HEK293T (cell line): ENCODE measurements around the gene DNAJC7.

Experiments
- BHLHE40 ChIP-seq: fragments of 450-650 bp; IDR thresholded peaks from 2 replicates; pipeline ENCODE4 v1.6.1; 2016; ENCODE audit warnings: mild to moderate bottlenecking, moderate library complexity, borderline replicate concordance
- CTBP1 ChIP-seq: fragments of 450-650 bp; IDR thresholded peaks from 2 replicates; pipeline ENCODE4 v1.6.1; 2016; ENCODE audit warnings: borderline replicate concordance
- ELF4 ChIP-seq: fragments of 450-650 bp; IDR thresholded peaks from 2 replicates; pipeline ENCODE4 v1.6.1; 2017; ENCODE audit warnings: antibody characterized with exemption
- FOXA1 ChIP-seq: fragments of 450-650 bp; IDR thresholded peaks from 2 replicates; pipeline ENCODE4 v1.6.1; 2016; ENCODE audit warnings: mild to moderate bottlenecking
- FOXM1 ChIP-seq: fragments of 450-650 bp; IDR thresholded peaks from 2 replicates; pipeline ENCODE4 v1.6.1; 2017; ENCODE audit warnings: mild to moderate bottlenecking, borderline replicate concordance
- HDGF ChIP-seq: fragments of 450-650 bp; IDR thresholded peaks from 2 replicates; pipeline ENCODE4 v1.6.1; 2017; ENCODE audit warnings: antibody characterized with exemption, borderline replicate concordance
- L3MBTL2 ChIP-seq: fragments of 450-650 bp; conservative IDR thresholded peaks from 2 replicates; pipeline ENCODE4 v1.6.1; 2016; ENCODE audit warnings: mild to moderate bottlenecking
- SP1 ChIP-seq: fragments of 450-650 bp; IDR thresholded peaks from 2 replicates; pipeline ENCODE4 v1.6.1; 2017
- SUZ12 ChIP-seq: fragments of 450-650 bp; IDR thresholded peaks from 2 replicates; pipeline ENCODE4 v1.6.1; 2016; ENCODE audit warnings: mild to moderate bottlenecking
- ZNF384 ChIP-seq: fragments of 450-650 bp; IDR thresholded peaks from 2 replicates; pipeline ENCODE4 v1.6.1; 2016
- TF ChIP-seq, protein P1 (sequence below): fragments of 450-650 bp; IDR thresholded peaks from 2 replicates; pipeline ENCODE4 v1.6.1; 2016

DNA sequence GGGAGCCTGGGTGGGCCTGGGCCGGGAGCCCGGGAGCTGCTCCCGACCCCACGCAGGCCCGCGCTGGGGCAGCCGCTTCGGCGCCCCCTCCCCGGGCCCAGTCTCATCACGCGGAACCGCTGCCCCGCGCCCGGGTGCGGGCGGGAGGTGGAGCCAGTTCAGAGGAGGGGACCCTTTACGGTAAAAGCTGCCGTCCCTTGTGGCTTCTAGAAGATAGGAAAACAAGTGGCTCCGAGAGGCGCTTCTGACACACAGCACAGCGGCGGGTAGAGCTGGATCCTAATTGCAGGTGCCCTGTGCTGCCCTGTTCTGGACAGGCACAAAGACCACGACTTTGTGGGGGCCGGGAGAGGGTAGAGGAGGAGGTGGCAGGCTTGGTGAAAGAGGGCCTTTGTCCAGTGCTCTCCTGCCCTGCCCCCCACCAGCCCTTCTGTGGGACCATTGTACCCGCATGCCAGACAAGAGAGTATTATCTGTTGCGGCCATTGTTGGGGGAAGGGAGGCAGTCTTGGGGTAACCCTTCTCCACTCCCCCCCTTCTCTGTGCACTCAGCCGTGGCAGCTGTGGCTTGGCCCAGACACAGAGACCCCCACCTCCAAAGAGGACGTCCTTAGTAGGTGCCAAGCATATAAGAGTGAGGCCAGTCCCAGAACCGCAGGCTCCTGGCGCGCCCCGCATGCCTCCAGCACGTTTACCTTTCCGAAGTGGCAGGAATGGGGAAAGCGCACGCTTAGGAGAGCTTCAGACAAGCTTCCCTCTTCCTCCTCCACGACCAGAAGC is 49.9 kb downstream of the DNAJC7 start:
- no peak for TF ChIP-seq SP1
- TF ChIP-seq BHLHE40, result no peak
- no peak for TF ChIP-seq FOXA1
- no peak for TF ChIP-seq CTBP1
- TF ChIP-seq SUZ12, result no peak
- no peak for TF ChIP-seq HDGF
- TF ChIP-seq FOXM1, result no peak
- TF ChIP-seq ZNF384, result no peak
- TF ChIP-seq, protein P1, sequence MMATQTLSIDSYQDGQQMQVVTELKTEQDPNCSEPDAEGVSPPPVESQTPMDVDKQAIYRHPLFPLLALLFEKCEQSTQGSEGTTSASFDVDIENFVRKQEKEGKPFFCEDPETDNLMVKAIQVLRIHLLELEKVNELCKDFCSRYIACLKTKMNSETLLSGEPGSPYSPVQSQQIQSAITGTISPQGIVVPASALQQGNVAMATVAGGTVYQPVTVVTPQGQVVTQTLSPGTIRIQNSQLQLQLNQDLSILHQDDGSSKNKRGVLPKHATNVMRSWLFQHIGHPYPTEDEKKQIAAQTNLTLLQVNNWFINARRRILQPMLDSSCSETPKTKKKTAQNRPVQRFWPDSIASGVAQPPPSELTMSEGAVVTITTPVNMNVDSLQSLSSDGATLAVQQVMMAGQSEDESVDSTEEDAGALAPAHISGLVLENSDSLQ, result no peak
- no peak for TF ChIP-seq L3MBTL2
- no peak for TF ChIP-seq ELF4
